ENCODE measurements around the gene GOLGA6C. TPM values are rescaled to one million over a fixed set of nuclear protein-coding genes. Genes with fewer than 3 reads are reported as not detected.

The GOLGA6C gene
- total RNA-seq, 2 experiments from 2014 or later: 0.28 TPM; not detected in 1

DNA sequence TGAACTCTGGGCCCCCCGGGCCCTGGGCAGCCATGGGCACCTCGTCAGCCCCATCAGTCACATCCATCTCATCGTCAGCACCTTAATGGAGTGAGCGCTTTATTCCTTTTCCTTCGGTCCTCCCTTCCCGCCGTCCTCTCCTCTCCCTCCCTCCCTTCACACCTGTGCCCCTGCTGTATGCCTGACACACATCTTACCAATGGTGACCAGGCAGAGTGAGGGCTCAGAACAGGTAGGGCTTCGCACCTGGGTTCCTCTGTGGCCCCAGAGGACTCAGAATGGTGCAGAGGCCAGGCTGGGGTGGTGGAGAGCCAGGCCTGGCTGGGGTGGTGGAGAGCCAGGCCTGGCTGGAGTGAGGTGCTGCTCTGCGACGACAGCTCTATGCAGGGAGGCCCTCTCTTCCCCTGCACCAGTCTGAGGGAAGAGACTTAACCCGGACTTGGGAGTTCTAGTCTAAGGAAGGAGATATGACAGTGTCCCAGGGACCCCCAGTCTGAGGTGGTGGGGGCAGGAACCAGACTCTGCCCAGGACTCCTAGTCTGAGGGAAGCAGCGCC, 44.8 kb upstream of the GOLGA6C start:
- no TSS peak for BruUV-seq (replicated peaks)
- POLR2A ChIA-PET: no interaction called here
- CTCF ChIA-PET (ENCODE audit: unreplicated experiment): no interaction called here
- H3K9me3 ChIP-seq (ENCODE audit: low read length): no peaks in the 10 kb centered on the region
- no peak overlapping the region for H3K4me3 ChIP-seq (ENCODE audit: low read depth, low read length, poor library complexity, severe bottlenecking)
- TF ChIP-seq, protein P1, sequence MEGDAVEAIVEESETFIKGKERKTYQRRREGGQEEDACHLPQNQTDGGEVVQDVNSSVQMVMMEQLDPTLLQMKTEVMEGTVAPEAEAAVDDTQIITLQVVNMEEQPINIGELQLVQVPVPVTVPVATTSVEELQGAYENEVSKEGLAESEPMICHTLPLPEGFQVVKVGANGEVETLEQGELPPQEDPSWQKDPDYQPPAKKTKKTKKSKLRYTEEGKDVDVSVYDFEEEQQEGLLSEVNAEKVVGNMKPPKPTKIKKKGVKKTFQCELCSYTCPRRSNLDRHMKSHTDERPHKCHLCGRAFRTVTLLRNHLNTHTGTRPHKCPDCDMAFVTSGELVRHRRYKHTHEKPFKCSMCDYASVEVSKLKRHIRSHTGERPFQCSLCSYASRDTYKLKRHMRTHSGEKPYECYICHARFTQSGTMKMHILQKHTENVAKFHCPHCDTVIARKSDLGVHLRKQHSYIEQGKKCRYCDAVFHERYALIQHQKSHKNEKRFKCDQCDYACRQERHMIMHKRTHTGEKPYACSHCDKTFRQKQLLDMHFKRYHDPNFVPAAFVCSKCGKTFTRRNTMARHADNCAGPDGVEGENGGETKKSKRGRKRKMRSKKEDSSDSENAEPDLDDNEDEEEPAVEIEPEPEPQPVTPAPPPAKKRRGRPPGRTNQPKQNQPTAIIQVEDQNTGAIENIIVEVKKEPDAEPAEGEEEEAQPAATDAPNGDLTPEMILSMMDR (conservative IDR thresholded peaks at IDR 0.05; ENCODE audit: low read length): no peak
- no peak for TF ChIP-seq EZH2phosphoT487 (IDR thresholded peaks at IDR 0.05; ENCODE audit: borderline replicate concordance, low read depth, low read length)
- H3K79me2 ChIP-seq (ENCODE audit: insufficient read depth, low read depth, low read length): peaks cover 25% of the 10 kb centered on the region
- H4K20me1 ChIP-seq (ENCODE audit: insufficient read depth, low read length): no peaks in the 10 kb centered on the region; the same call in 1 of the 2 replicates
- peaks cover 60% of the 10 kb centered on the region for H3K36me3 ChIP-seq (ENCODE audit: insufficient read depth, low read length)
- H2AFZ ChIP-seq (ENCODE audit: low read length): no peak overlapping the region
- H3K27ac ChIP-seq (ENCODE audit: low read depth, low read length, poor library complexity, severe bottlenecking): no peak overlapping the region
- no peak overlapping the region for H3K4me2 ChIP-seq (ENCODE audit: low read length)
- DNase-seq (ENCODE audit: low spot score): no peak
- no peaks in the 10 kb centered on the region for H3K4me1 ChIP-seq (ENCODE audit: insufficient read depth, low read length, poor library complexity, severe bottlenecking)
- no peaks in the 10 kb centered on the region for H3K9me2 ChIP-seq (ENCODE audit: insufficient read depth, low read length)
- intact Hi-C loops (cut with micrococcal nuclease; ENCODE audit: unreplicated experiment): no loop called here

DNA sequence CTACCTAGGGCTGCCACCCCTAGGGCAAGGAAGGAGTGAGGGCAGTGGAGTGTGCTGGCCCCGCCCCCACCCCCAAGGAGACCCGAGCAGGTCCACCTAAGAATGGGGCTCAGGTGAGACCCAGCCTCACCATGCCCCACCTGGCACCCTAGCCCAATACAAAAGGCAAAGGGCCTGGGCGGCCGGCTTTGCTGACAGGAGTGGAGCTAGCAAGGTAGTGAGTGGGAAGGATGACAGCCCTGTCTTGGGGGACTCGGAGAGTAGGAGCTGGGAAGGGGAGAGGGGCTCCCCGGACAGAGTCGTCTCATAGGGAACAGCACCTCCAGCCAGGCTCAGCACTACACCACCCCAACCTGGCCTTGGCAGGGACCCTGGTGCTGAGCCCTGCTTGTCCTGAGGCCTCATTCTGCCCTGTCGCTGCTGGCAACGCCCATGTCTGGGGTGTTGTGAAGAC, 44.3 kb upstream of the GOLGA6C start:
- H3K4me2 ChIP-seq (ENCODE audit: low read length): no peak overlapping the region
- POLR2A ChIA-PET: no interaction called here
- no peaks in the 10 kb centered on the region for H3K9me2 ChIP-seq (ENCODE audit: insufficient read depth, low read length)
- BruUV-seq (replicated peaks): no TSS peak
- intact Hi-C loops (cut with micrococcal nuclease; ENCODE audit: unreplicated experiment): no loop called here
- peaks cover 55% of the 10 kb centered on the region for H3K36me3 ChIP-seq (ENCODE audit: insufficient read depth, low read length)
- H3K27ac ChIP-seq (ENCODE audit: low read depth, low read length, poor library complexity, severe bottlenecking): no peak overlapping the region
- H3K79me2 ChIP-seq (ENCODE audit: insufficient read depth, low read depth, low read length): peaks cover 20% of the 10 kb centered on the region
- H3K4me3 ChIP-seq (ENCODE audit: low read depth, low read length, poor library complexity, severe bottlenecking): no peak overlapping the region
- no peaks in the 10 kb centered on the region for H3K9me3 ChIP-seq (ENCODE audit: low read length)
- no peak for DNase-seq (ENCODE audit: low spot score)
- H4K20me1 ChIP-seq (ENCODE audit: insufficient read depth, low read length): no peaks in the 10 kb centered on the region; the same call in 1 of the 2 replicates
- no peak overlapping the region for H2AFZ ChIP-seq (ENCODE audit: low read length)
- no peak for TF ChIP-seq EZH2phosphoT487 (IDR thresholded peaks at IDR 0.05; ENCODE audit: borderline replicate concordance, low read depth, low read length)
- TF ChIP-seq, protein P1 (conservative IDR thresholded peaks at IDR 0.05; ENCODE audit: low read length): no peak
- CTCF ChIA-PET (ENCODE audit: unreplicated experiment): no interaction called here
- peaks cover 2% of the 10 kb centered on the region for H3K4me1 ChIP-seq (ENCODE audit: insufficient read depth, low read length, poor library complexity, severe bottlenecking)

DNA sequence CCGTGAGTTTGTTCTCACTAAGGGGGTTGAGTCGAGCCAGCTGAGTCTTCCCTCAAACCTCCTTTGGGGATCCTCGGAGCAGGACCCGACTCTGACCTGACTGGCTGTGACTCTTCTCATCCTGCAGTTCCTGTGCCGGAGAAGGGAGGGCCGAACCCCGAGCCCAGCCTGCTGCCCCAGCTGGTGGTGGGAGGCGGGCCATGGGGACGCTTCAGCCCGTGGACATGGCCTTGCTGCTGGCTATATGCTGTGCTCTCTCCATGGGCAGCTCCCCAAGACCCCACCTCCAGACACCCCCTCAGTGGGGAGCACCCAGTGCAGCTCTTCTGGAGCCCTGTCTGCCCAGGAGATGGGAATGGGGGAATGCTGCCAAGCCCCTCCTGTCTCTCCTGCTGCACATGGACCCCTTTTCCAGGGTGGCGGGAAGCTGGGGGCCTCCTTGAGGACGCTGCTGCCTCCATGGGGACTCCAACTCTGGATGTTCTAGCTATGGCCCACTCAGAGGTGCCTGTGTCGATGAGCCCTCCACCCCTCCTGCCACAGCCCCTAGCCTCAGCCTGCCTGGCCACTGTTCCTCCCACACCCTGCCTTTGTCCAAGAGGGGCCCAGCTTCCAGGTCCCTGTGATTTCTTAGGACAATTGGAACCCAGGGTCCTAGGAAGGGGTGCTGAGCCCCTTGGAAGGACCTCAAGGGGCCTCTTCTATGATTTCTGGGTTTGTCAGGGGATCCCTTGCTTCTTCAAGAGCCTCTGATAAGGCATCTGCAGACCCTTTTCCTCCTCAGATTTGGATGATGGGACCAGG, 43.6 kb upstream of the GOLGA6C start:
- no TSS peak for BruUV-seq (replicated peaks)
- Histone ChIP-seq H2AFZ (ENCODE audit: low read length) (no peak overlapping the region), H3K9me2 (ENCODE audit: insufficient read depth, low read length) (no peaks in the 10 kb centered on the region), H3K9me3 (ENCODE audit: low read length) (no peaks in the 10 kb centered on the region), H3K79me2 (ENCODE audit: insufficient read depth, low read depth, low read length) (peaks cover 13% of the 10 kb centered on the region), H3K27ac (ENCODE audit: low read depth, low read length, poor library complexity, severe bottlenecking) (no peak overlapping the region), H4K20me1 (ENCODE audit: insufficient read depth, low read length) (no peaks in the 10 kb centered on the region; the same call in 1 of the 2 replicates), H3K4me1 (ENCODE audit: insufficient read depth, low read length, poor library complexity, severe bottlenecking) (peaks cover 9% of the 10 kb centered on the region), H3K36me3 (ENCODE audit: insufficient read depth, low read length) (peaks cover 48% of the 10 kb centered on the region), H3K4me3 (ENCODE audit: low read depth, low read length, poor library complexity, severe bottlenecking) (no peak overlapping the region), H3K4me2 (ENCODE audit: low read length) (no peak overlapping the region)
- CTCF ChIA-PET (ENCODE audit: unreplicated experiment): no interaction called here
- no peak for DNase-seq (ENCODE audit: low spot score)
- TF ChIP-seq EZH2phosphoT487 (IDR thresholded peaks at IDR 0.05; ENCODE audit: borderline replicate concordance, low read depth, low read length): no peak
- TF ChIP-seq, protein P1 (conservative IDR thresholded peaks at IDR 0.05; ENCODE audit: low read length): no peak
- intact Hi-C loops (cut with micrococcal nuclease; ENCODE audit: unreplicated experiment): no loop called here
- POLR2A ChIA-PET: no interaction called here
